ENCODE data around the gene EOLA2.
"Not testable (repeated sequence)": the region's sequence is repeated elsewhere in the genome, so short reads cannot be mapped to it uniquely, and the experiment has no call there.

The EOLA2 gene

DNA sequence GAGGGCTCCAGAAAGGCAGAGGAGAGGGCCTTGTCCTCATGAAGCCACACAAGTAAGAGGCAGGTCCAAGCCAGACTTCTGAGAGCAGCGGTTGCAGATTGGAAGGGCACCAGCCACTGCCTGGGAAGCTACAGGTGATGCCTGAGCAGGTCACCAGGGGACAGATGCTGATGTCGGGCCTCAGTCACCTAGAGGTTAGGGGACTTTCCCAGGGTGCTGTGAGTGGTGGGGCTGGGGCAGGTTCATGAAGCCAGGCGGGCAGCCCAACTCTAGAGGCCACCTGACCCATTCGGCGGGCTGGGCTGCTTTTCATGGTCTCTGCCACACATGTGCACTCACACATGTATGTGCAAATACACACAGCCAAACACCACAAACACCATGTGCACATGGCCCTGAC is 5.3 kb downstream of the EOLA2 start:
- DNase-seq: not testable (repeated sequence)

DNA sequence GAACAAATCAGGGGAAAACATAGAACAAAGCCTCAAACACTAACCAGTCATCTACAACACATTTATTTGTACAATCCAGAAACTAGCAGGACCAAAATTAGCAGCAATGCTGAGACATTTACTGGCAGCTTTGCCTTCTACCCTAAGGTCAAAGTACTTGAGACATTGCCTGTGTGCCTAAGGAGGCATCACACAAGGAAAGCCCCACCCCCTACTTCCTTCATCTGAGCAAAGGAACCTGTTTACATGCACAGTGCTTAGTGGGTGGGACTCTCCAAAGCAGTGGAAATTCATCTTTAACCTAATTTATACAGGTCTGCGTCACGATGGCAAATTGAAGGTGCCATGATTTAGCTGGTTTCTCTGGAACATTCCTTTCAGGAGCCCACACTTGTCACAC is 6.1 kb downstream of the EOLA2 start:
- DNase-seq: not testable (repeated sequence)

DNA sequence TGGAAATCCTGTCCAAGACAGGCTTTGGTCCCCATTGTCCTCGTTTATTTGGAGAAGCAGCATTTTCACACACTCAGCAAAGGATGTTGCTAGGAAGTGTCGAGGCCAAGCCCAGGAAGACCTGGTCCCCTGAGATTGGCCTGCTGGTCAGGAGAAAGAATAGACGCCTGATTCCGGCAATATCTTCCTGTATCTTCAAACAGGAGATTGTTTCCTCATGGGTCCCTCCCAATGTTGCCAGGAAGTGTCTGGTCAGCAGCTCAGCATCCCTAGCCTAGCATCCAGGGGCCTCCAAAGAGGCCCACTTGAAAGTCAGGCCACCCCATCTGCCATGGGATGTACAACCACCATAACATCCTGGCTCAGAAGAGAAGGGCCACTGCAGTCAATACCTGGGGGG is 6.9 kb downstream of the EOLA2 start:
- not testable (repeated sequence) for DNase-seq

DNA sequence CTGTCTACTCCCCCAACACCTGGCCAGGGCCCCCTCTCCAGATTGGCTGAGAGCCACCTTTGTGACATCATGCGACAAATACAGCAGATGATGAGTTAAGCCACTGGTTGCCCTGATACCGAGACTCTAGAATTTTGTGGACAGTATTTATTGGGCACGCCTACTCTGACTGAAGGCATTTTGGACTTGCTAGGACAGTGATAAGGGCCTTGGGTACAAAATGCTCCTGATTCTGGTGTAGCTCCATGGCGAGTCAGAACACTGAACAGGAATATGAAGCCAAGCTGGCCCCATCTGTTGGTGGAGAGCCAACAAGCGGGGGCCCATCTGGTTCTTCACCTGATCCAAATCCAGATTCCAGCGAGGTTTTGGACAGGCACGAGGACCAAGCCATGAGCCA is 8.9 kb downstream of the EOLA2 start, which contains the start of gene HSFX4:
Gene HSFX4 (plus strand): TSS at position 174 of the 400 bp plus-strand sequence. CDS start 72 bp downstream, at position 246.
- not testable (repeated sequence) for DNase-seq

DNA sequence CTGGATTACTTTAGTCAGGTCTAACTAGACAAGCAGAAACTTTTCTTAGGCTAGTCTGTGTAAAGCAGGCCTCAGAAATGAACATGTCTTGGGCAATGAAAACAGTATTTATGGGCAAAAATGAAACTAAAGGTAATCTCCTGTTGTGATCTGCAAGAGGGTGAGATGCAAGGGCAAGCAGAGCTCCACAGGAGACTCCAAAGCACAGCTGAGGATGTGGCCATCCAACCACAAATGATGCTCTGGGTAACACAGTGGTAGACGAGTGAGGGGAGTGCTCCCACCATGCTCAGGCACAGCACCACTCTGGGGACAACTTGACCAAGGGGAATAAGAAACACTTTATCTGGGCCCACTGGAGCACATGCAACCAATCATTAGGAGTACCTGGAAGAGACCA is 9.7 kb downstream of the EOLA2 start:
- DNase-seq: not testable (repeated sequence)

DNA sequence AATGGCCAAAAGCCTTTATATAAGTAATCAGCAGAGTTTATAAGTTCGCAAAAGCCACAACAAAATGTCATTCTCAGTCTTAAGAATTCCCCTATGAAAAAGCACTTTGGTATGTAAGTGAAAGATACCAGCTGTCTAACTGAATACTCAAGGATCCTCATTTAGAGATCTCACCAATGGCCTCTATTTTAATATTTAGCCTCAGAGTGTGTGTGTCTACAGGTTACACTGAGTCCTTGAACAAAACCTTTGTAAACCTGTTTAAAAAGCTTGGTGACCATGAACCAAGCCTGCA is 10.4 kb downstream of the EOLA2 start:
- not testable (repeated sequence) for DNase-seq

DNA sequence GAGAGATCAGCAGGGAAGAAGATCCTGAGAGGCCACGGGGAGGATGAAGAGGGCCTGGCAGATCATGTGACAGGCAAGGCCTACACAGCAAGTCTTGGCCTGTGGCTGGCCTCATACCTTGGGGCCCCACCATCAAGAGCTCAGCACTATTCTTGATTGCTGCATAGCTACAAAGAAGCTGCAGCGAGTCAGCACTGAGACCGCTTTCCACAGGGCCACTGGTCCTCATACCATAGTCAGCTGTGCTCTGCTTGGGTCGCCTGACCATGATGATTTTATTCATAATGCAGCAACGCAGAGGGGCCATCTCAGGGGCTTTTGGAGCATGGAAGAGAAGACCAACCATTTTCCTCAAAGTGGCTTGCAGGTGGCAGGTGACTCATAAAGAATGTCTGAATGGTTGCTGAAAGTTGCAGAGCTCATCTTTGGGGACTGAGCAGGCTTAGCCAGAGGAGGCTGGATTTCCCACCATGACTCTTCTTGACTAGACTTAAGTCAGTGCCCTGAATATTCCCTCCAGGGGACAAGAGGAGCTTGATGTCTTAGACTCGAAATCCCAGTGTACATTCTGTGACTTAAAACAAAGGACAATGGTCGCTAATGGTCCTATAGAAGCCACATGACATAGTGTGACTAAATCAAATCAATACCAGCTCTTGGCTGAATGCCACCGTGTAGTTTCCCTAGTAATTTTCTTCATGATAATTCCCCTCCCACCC is 10.9 kb downstream of the EOLA2 start:
- DNase-seq: not testable (repeated sequence)

DNA sequence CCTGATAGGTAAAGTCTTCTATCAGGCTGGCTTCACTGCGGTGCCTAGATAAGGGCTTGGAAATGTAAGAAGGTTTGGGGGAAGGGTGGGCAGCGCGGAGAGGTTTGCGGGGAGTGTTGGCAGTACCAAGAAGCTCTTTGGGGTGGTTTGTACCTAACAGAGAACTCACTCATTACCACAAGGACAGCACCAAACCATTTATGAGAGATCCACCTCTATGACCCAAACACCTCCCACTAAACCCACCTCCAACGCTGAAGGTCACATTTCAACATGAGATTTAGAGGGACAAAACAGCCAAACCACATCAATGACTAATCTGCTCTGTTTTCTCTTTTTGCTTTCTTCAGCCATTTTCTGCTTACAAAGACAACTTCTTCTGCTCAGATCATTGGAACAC is 13.9 kb downstream of the EOLA2 start:
- DNase-seq: not testable (repeated sequence)

DNA sequence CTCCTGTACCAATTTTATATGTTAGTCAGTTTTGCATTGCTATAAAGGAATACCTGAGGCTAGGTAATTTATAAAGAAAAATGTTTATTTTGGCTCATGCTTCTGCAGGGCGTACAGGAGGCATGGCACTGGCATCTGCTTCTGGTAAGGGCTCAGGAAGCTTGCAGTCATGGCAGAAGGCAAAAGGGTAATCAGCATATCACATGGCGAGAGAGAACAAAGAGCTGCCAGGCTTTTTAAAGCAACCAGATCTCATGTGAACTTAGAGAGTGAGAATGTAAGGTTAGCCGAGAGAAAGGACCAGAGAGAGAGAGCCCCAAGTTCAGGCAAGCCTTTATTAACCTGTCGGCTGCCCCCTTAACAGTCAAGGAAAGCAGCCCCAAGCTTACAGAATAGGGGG is 14.5 kb downstream of the EOLA2 start:
- DNase-seq: not testable (repeated sequence)

DNA sequence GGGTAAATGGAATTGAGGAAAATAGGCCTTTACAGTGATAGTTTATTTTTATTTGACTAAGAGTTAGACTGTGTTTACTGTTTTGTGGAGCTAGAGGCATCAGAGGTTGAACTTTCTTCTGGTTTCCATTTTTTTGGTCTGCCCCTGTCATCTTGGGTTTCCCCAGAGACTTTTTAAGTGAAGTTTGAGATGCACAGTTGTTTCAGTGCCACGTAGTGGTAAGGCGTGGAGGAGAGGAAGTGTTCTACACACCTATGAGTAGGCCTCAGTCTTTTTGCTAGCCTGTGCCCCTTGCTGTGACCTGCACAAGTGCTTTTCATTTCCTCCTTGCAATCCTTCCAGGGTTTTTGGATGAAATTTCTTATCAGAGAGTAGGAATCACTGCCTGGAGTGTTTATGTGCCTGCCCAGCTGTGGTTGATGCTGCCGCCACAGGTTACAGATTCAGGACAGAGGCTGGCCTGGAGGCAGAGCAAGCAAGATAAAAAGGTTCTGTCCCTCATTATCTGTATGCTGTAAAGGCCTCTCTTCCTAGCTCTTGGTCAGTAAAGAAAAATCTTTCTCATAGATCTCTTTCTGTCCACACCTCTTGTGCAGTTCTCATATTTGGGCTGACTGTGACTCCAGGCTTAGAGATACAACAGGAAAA is 21.4 kb downstream of the EOLA2 start:
- DNase-seq: no peak

DNA sequence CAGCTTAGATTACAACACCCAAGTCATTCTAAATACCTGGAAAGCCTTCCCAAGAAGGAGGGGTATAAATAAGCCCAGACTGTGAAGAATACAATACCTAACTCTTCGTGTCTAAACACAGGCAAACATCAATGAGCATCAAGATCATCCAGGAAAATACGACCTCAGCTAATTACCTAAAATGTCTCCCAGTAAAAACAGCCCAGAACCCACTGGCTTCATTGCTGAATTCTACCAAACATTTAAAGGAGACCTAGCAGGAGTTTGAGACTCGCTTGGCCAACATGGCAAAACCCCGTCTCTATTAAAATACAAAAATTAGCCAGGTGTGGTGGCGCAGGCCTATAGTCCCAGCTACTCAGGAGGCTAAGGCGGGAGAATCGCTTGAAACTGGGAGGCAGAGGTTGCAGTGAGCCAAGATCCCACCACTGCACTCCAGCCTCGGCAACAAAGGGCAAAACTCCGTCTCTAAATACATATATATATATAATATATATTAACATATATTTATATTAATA is 28.1 kb downstream of the EOLA2 start:
- DNase-seq: no peak

DNA sequence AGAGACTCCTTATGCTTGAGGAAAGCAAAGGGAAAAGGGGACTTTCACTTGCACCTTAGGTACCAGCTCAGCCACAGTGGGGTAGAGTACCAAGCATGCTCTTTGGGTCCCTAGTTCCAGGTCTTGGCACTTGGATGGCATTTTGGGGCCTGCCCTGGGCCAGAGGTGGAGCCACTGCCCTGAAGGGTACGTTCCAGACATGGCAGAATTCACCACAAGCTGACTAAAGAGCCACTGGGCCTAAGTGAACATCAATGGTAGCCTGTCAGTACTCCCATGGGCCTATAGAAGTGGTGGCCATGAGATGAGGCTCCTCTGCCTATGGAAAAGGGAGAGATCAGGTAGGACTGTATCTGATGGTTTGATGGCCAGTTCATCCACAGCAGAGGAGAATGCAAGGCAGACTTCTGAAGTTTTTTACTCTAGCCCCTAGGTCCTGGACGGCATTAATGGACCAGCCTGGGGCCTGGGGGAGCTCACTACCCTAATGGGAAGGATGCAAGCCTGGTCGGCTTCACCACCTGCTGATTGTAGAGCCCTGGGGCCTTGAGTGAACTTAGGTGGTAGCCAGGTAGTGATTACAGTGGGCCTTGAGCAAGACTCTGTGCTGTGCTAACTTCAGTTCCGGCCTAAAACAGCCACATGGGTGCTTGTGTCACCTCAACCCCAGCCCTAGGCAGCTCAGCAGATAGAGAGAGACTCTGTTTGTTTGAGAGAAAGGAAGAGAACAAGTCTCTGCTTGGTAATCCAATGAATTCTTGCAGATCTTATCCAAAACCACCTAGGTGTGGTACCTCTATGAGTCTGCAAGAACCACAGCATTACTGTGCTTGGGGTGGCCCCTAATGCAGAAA is 28.7 kb downstream of the EOLA2 start:
- no peak for DNase-seq

DNA sequence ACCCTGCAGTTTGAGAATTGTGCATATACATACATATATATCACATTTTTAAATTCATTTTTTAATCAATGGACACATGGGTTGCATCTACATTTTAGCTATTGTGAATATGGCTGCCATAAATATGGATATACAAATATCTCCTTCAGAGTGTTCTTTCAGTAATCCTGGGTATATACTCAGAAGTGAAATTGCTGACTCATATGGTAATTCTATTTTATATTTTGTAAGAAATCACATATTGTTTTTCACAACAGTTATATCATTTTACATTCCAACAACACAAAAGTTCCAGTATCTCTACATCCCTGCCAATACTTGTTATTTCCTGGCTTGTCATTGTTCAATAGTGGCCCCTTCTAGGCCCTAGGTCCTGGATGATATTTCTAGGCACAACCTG is 29.6 kb downstream of the EOLA2 start:
- no peak for DNase-seq

DNA sequence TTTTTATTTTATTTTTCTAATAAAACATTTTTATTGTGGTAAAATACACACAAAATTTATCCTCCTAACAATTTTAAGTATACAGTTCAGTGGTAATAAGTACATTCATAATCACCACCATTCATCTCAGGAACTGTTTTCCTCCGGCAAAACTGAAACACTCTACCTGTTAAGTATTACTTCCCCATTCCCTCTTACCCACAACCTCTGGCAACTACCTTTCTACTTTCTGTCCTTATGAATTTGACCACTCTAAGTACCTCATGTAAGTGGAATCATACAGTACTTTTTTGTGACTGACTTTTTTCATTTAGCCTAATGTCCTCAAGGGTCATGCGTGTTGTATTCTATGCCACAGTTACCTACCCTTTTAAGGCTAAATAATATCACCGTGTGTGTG is 30.0 kb downstream of the EOLA2 start:
- DNase-seq: no peak

DNA sequence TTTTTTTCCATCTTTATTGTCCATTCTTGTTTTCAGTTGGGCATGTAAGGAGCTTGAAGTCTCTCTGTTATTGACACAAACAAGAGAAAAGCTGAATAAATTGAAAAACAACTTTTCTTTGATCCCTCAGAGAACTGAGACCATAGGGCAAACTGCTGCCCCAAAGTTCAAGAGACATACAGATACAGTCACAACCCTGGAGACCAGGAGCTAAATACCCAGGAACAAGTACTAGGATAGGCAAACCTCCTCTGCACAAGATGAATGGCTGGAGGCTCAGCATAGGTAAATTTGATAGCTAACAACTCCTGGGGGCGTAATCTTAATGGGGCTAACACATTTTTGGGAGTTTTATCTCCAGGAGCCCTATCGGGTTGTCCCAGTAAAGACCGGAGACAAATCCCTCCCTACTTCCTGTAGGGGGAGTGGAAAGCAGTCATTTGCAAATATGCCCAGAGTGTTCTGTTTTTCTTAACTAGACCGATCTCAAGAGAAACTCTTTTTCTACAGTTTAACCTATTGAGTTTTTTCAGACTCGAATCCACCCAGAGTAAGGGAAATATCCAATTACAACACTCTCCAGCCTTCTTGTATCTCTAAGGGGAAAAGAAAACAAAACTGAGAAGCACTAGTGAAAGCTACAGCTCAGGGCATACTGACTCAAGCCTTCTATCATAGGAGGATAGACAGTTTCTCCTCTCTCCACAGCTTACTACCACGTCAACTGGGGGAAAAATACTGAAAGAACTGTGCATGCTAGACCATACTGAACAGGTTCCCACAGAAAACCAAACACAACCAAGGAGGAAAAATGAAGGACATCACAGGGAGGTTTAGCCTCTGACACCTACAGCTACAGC is 34.2 kb downstream of the EOLA2 start:
- no peak for DNase-seq

DNA sequence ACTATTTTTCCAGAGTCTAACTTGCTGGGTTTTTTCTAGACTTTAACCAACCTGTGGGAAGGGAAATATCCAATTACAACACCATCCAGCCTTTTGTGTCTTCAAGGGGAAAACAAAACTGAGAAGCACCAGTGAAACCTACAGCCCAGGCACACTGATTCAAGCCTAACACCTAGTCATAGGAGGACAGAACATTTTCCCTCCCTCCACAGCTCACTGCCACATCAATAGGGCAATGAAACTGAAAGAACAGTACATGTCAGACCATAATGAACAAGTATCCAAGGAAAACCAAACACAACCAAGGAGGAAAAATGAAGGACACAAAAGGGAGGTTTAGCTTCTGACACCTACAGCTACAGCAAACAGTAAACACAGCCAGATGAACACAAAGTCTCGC is 39.7 kb downstream of the EOLA2 start:
- no peak for DNase-seq

DNA sequence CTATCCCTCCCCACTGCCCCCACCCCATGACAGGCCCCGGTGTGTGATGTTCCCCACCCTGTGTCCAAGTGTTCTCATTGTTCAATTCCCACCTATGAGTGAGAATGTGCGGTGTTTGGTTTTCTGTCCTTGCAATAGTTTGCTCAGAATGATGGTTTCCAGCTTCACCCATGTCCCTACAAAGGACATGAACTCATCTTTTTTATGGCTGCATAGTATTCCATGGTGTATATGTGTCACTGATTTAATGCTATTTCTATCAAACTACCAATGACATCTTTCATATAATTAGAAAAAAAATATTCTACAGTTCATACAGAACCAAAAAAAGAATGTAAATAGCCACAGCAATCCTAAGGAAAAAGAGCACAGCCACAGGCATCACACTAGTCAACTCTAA is 47.5 kb downstream of the EOLA2 start:
- DNase-seq: not testable (repeated sequence)

Data from effector CD4-positive, alpha-beta T cell (primary cell).